BJ (cell line): ENCODE measurements around the gene STXBP2. TPM values are rescaled to one million over a fixed set of nuclear protein-coding genes. Genes with fewer than 3 reads are reported as not detected.
A peak's percentile ranks its signal among the peaks of the same experiment; 100 is the strongest.

ENCODE experiments used
- CTCF ChIA-PET: fragments of 350-600 bp; formaldehyde crosslinking; extraction: SDS; loops from one replicate; lab custom pipeline; 2021; ENCODE audit warnings: antibody characterized with exemption, inconsistent platforms; lab: Yijun Ruan, JAX
- POLR2A ChIA-PET: fragments of 300-600 bp; sonication (Branson Sonifier 250); formaldehyde crosslinking; extraction: SDS; loops from one replicate; lab custom pipeline; 2021; ENCODE audit warnings: antibody characterized with exemption; lab: Charles Lee
- DNase-seq: peaks from one replicate; pipeline ENCODE4 v3.0.0-alpha.2; 2011; ENCODE audit warnings: low read depth
- H3K27me3 ChIP-seq: 2 replicates; pipeline ENCODE4 v1.6.0; 2011; ENCODE audit warnings: low read length; ENCODE audit not compliant: control insufficient read depth, insufficient read depth
- H3K36me3 ChIP-seq: 2 replicates; pipeline ENCODE4 v1.5.1; 2011; ENCODE audit warnings: low read length; ENCODE audit not compliant: control insufficient read depth, insufficient read depth
- H3K4me3 ChIP-seq: 2 replicates; pipeline ENCODE4 v1.5.1; 2011; ENCODE audit warnings: low read depth, mild to moderate bottlenecking, control low read depth, low read length
- CTCF ChIP-seq: IDR thresholded peaks from 2 replicates; pipeline ENCODE4 v1.5.1; 2011; ENCODE audit warnings: low read depth, mild to moderate bottlenecking, control low read depth, inconsistent platforms, low read length, moderate library complexity; ENCODE audit not compliant: insufficient read depth
- polyA plus RNA-seq: library from polyadenylated mRNA; depleted of rRNA; stranded (reverse); fragments of >200 nt; gene quantifications from 2 replicates; pipeline ENCODE4 v1.2.3, GENCODE V29; 2011

Gene STXBP2
- polyA plus RNA-seq, 1 experiment = 39.4 TPM

GRCh38 chr19:7631577-7631976, 5.3 kb upstream of the STXBP2 start:
- H3K36me3 ChIP-seq = peaks cover 1% of the 10 kb centered on the region; the same call in 1 of the 2 replicates
- TF ChIP-seq CTCF = no peak
- H3K4me3 ChIP-seq = no peak overlapping the region
- POLR2A ChIA-PET = no interaction called here
- no peaks in the 10 kb centered on the region for H3K27me3 ChIP-seq
- no peak for DNase-seq
- CTCF ChIA-PET = interaction anchor here (1.1 kb wide), 1 partner anchor 339 kb away, joined by 3 read pairs; no protein-coding TSS in a partner anchor

DNA sequence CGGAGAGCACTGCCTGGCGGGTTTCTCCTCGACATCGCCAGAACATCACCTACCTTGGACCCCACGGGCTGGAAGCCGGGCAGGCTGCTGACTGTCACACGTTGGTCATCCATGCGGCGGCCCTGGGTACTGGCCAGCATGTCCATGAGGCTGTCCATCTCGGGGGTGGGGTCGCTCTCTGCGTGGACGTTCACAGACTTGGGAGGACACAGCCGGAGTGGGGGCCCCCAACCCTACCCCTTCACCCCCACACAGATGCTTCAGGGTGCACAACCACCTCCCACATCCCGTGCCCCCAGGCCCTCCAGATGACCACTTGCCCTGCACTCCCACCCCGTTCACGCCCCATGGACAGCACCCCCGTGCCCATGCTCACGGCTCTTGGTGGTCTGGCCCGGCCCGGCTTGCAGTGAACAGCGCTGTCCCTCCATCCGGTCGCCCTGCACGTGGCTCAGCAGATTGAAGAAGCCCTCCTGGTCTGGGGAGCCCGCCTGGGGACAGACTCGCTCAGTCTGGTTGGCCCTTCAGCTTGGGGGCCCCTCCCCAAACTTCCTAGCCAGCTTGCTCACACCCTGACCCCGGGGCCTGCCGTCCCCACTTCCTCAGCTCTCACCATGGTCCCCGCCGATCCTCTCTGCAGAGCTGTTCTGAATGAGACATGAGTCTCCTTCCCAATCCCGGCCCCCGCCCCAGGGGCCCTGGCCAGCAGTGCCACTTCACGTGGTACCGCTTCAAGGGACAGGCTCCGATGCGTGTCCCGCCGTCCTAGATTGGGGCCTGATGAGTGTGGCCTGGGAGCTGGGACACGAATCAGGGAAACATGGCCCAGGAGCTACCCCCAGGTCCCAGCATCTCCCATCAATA, 4.3 kb upstream of the STXBP2 start:
- TF ChIP-seq CTCF = no peak
- ChIA-PET POLR2A (no interaction called here), CTCF (interaction anchor here (1.1 to 3.5 kb wide), 3 partner anchors 10 to 338 kb away, joined by 3 to 18 read pairs (median 4); partner anchors contain the start of gene TRAPPC5)
- Histone ChIP-seq H3K27me3 (no peaks in the 10 kb centered on the region), H3K36me3 (peaks cover 1% of the 10 kb centered on the region; the same call in 1 of the 2 replicates), H3K4me3 (no peak overlapping the region)
- DNase-seq = no peak

DNA sequence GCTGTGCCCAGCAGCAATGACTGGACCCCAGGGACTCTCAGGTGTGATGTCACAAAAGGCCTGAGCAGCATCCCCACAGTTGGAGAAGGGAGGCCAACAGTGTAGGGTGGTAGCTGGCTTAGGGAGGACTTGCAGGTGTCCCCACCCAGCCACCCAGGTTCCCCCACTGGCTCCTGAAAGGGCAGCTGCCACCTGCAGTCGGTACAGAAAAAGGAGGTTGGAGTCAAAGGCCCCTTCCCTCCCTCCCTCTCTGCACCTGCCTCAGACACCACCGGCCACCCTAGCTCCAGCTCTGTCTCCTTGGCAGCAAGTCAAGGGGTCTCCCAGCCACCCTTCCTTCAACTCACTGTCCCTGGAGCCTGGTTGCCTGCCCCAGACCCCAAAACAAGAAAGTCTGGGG, 3.2 kb upstream of the STXBP2 start, which contains the start of gene PCP2:
Gene PCP2, minus strand, starts transcription at position 22 of the 400 bp plus-strand sequence. CDS start 262 bp downstream, outside the sequence.
- no peak for DNase-seq
- CTCF ChIA-PET = interaction anchor here (1.4 to 3.5 kb wide), 2 partner anchors 9 to 47 kb away, joined by 4 to 18 read pairs; partner anchors contain the start of gene TRAPPC5
- Histone ChIP-seq H3K36me3 (peaks cover 1% of the 10 kb centered on the region; the same call in 1 of the 2 replicates), H3K27me3 (no peaks in the 10 kb centered on the region), H3K4me3 (no peak within 1 kb of the TSS)
- TF ChIP-seq CTCF = no peak
- POLR2A ChIA-PET = no interaction called here

DNA sequence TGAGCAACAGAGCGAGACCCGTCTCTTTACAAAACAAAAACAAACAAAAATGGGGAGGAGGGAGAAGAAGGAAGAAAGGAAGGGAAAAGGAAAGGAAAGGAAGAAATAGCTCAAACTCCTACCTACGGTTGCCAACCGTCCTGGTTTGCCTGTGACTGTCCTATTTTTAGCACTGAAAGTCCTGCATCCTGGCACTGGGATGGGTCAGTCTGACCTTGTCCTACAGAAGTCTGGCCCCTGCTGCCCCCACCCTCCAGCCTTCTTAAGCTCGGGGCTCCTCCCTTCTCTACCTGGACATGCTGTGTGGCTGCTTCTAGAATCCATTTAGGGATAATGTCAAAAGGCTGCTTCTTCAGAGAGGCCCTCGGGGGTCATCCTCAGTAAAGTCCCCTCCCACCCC, 1.2 kb upstream of the STXBP2 start:
- H3K4me3 ChIP-seq = no peak overlapping the region
- POLR2A ChIA-PET = no interaction called here
- CTCF ChIA-PET = interaction anchor here (3.5 kb wide), 1 partner anchor 45 kb away, joined by 18 read pairs; the partner anchor contains the start of gene TRAPPC5
- no peak for TF ChIP-seq CTCF
- no peak for DNase-seq
- no peaks in the 10 kb centered on the region for H3K27me3 ChIP-seq
- peaks cover 1% of the 10 kb centered on the region; the same call in 1 of the 2 replicates for H3K36me3 ChIP-seq

GRCh38 chr19:7636317-7636690, 606 bp upstream of the STXBP2 start:
- ChIA-PET CTCF (no interaction called here), POLR2A (no interaction called here)
- DNase-seq = no peak
- H3K36me3 ChIP-seq = peaks cover 1% of the 10 kb centered on the region; the same call in 1 of the 2 replicates
- peak overlapping the region; percentile 57 for H3K4me3 ChIP-seq
- H3K27me3 ChIP-seq = no peaks in the 10 kb centered on the region
- TF ChIP-seq CTCF = no peak
